Activated CD8-positive, alpha-beta memory T cell treated with anti-CD3 and anti-CD28 coated beads for 36 hours (primary cell): ENCODE data around the gene OR5A2. TPM values are rescaled to one million over a fixed set of nuclear protein-coding genes. Genes with fewer than 3 reads are reported as not detected.
"Not testable (repeated sequence)": the region's sequence is repeated elsewhere in the genome, so short reads cannot be mapped to it uniquely, and the experiment has no call there.

ENCODE experiments used
- CTCF ChIA-PET: fragments of 350-600 bp; sonication (Branson Sonifier 250); formaldehyde crosslinking; loops from one replicate; lab custom pipeline; 2021; ENCODE audit warnings: antibody characterized with exemption; lab: Charles Lee
- POLR2A ChIA-PET: fragments of 350-600 bp; sonication (Branson Sonifier 250); formaldehyde crosslinking; loops from one replicate; lab custom pipeline; 2021; ENCODE audit warnings: antibody characterized with exemption; lab: Charles Lee
- total RNA-seq, 2 experiments: library from RNA; stranded (reverse); gene quantifications; one replicate each; pipeline ENCODE4 v1.2.3, GENCODE V29; 2021

OR5A2 gene
- total RNA-seq, 2 experiments from 2014 or later: not detected

GRCh38 chr11:59401262-59401552 is 25.0 kb downstream of the OR5A2 start:
- ChIA-PET CTCF (no interaction called here), POLR2A (no interaction called here)

GRCh38 chr11:59400461-59401261 is 25.6 kb downstream of the OR5A2 start:
- ChIA-PET CTCF (interaction anchor here (1.7 kb wide), 1 partner anchor 242 kb away, joined by 5 read pairs; no protein-coding TSS in a partner anchor), POLR2A (no interaction called here)

DNA sequence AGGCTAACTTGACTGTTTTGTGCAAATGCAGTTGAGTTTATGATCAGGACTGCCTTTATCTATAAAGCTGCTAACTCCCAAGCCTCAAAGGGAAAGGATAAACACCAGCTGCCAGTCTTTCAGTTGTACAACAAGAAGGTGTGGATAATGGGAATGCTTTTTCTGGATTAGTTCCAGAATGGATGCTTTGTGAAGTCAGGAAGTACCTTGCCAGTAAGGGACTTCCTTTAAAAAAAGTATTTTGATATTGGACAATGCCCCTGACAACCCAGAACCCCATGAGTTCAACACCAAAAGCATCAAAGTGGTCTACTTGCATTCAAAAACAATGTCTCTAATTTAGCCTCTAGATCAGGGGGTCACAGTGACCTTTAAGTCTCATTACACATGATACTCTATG is 32.0 kb downstream of the OR5A2 start:
- ChIA-PET POLR2A (no interaction called here), CTCF (no interaction called here)

GRCh38 chr11:59380263-59381059 is 45.8 kb downstream of the OR5A2 start:
- ChIA-PET CTCF (no interaction called here), POLR2A (no interaction called here)

- POLR2A ChIA-PET, CTCF ChIA-PET: not testable (repeated sequence)
Observed at GRCh38 chr11:59372324-59372723, 53.9 kb downstream of the OR5A2 start.

GRCh38 chr11:59368238-59369022 is 57.8 kb downstream of the OR5A2 start:
- POLR2A ChIA-PET: no interaction called here
- CTCF ChIA-PET: no interaction called here

Other genes with a start within 250 kb of the OR5A2 start
- not detected for gene MPEG1, start 213.5 kb downstream of the OR5A2 start, total RNA-seq
- not detected for gene OR5AN1, start 67.5 kb downstream of the OR5A2 start, total RNA-seq
- not detected for gene OR5A1, start 10.1 kb upstream of the OR5A2 start, total RNA-seq
- not detected for gene OR4D6, start 30.5 kb upstream of the OR5A2 start, total RNA-seq
- gene OR4D10, start 46.9 kb upstream of the OR5A2 start, total RNA-seq: not detected
- gene OR4D11, start 77.2 kb upstream of the OR5A2 start, total RNA-seq: not detected
- gene OR4D9, start 85.1 kb upstream of the OR5A2 start, total RNA-seq: not detected
- gene OSBP, start 189.4 kb upstream of the OR5A2 start, total RNA-seq: 10 to 100 TPM; 35.0 to 36.4 TPM
- gene PATL1, start 242.6 kb upstream of the OR5A2 start, total RNA-seq: 10 to 100 TPM; 59.0 to 60.1 TPM